ENCODE measurements around the gene VAMP1. TPM values are rescaled to one million over a fixed set of nuclear protein-coding genes. Genes with fewer than 3 reads are reported as not detected.
"Not testable (repeated sequence)": the region's sequence is repeated elsewhere in the genome, so short reads cannot be mapped to it uniquely, and the experiment has no call there.

VAMP1 gene
- total RNA-seq, 4 donors from 2014 or later = 4.2 to 9.6 (median 6.2) TPM

DNA sequence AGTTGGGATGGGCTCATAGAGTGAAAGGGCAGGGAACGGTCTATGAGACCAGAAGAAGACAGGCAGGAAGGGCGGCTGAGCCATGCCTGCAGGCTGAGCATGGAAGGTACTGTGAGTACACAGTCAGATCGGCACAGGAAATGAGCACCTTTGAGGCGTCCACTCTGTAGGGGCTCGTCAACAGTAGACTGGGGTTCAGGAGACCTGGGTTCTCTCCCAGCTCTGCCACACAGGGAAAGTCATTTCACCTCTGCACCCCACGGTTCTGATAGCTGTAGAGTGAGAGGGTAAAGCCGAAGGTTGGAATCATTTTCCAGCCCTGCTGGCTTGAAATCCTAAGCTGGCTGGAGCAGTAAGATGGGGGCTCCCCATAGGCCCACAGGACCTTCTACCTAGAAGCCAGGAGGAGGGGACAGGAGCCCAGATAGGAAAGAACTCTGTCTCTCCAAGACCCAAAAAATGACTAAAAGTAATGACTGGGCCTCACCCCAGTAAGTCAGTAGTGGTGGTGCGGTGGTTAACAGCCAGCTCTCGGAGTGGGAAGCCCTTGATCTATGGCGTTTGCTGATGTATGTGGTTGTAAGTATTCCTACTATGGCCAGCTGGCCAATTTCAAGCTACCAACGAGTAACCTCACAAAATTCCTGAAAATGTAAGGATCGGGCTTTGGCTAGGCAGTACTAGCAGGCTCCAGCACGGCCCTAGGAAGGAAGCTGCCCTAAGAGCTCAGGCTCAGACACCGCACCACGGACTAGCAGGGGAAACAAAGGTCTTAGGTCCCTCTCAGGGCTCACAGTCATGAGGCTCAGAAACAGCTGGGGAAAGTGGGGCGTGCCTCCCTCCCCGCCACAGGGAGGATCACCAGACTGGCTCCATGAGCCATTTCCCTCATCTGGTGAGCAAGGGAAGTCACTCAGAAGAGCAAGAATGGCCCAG, 36.0 kb downstream of the VAMP1 start:
- DNase-seq (ENCODE audit: low spot score) (no peak), ATAC-seq (ENCODE audit: low FRiP score) (no peak)
- TF ChIP-seq, protein P1, sequence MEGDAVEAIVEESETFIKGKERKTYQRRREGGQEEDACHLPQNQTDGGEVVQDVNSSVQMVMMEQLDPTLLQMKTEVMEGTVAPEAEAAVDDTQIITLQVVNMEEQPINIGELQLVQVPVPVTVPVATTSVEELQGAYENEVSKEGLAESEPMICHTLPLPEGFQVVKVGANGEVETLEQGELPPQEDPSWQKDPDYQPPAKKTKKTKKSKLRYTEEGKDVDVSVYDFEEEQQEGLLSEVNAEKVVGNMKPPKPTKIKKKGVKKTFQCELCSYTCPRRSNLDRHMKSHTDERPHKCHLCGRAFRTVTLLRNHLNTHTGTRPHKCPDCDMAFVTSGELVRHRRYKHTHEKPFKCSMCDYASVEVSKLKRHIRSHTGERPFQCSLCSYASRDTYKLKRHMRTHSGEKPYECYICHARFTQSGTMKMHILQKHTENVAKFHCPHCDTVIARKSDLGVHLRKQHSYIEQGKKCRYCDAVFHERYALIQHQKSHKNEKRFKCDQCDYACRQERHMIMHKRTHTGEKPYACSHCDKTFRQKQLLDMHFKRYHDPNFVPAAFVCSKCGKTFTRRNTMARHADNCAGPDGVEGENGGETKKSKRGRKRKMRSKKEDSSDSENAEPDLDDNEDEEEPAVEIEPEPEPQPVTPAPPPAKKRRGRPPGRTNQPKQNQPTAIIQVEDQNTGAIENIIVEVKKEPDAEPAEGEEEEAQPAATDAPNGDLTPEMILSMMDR (IDR thresholded peaks at IDR 0.05) = no peak

DNA sequence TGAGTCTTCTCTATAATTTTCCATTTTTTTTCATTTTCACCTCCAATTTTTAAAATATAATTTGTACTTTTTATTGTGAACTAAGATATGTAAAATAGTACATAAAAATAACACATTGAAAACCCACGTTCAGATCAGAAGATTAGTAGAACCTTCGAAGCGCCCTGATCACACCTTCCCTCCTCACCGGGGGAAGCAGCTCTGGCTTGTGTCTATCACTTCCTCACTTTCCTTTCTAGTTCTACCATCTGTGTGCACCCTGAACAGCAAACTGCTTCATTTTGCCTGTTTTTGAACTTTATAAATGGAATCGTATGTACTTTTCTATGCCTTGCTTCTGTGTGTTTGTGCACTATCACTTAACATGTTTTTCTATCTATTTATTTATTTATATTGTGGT, 37.5 kb downstream of the VAMP1 start:
- ATAC-seq (ENCODE audit: low FRiP score) = no peak
- DNase-seq (ENCODE audit: low spot score) = no peak
- TF ChIP-seq, protein P1 (IDR thresholded peaks at IDR 0.05) = no peak

DNA sequence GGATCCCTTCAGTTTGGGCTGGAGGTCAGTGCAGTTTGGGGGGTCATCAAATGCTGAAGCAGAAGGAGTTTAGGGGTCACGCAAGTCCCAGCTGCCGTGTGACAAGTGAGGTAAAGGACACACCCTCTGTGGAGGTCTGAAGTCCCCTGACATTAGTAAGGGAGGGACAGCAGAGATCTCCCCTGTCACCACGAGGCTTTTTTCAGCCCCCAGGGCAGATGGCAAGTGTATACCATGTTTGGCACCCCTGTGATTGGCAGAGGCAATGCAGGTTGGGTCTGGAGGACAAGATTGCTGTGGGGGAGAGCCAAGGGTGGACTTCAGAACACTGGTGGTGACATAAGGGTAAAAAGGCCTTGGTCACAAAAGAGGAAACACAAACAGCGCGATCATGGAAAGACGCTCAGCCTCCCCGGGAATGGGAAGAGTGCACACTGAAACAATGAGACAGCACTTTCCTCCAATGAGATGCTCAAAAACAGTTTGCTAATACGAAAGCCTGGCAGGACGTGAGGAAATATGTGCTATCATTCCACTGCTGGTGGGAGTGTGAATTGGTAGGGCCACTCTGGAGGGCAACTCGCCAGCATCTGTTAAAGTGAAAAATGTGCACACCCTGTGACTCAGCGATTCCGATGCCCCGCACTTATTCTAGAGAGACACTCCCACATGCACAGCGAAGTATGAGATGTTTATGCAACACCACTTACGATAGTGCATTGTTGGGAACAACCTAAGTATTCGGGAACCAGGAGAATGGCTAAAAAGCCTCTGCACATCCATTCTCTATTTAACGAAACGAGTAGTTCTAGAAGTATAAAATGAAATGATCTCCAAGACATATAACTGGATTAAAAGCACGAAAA, 40.1 kb downstream of the VAMP1 start:
- peak; percentile 97 for DNase-seq (ENCODE audit: low spot score)
- TF ChIP-seq, protein P1 (IDR thresholded peaks at IDR 0.05) = no peak
- ATAC-seq (ENCODE audit: low FRiP score) = peak; percentile 95

DNA sequence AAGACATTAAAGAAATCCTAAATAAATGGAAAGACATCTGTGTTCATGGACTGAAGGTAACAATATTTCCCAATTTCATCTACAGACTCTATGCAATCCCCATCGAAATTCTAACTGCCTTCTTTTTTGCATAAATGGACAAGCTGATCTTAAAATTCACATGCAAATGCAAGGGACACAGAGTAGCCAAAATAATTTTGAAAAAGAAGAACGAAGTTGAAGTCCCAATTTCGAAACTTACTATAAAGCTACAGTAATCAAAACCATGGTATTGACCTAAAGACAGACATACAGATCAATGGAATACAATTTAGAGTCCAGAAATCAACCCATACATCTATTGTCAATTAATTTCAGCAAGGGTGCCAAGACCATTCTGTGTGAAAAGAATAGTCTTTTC, 42.2 kb downstream of the VAMP1 start:
- ATAC-seq (ENCODE audit: low FRiP score) (no peak), DNase-seq (ENCODE audit: low spot score) (no peak)
- TF ChIP-seq, protein P1 (IDR thresholded peaks at IDR 0.05) = no peak

DNA sequence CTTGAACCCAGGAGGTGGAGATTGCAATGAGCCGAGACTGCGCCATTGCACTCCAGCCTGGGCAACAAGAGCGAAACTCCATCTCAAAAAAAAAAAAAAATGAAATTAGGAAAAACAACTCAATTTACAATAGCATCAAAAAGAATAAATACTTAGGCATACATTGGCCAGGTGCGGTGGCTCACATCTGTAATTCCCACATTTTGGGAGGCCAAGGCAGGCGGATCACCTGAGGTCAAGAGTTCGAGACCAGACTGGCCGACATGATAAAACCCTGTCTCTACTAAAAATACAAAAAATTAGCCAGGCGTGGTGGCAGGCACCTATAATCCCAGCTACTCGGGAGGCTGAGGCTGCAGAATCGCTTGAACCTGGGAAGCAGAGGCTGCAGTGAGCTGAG, 42.7 kb downstream of the VAMP1 start:
- DNase-seq (ENCODE audit: low spot score); ATAC-seq (ENCODE audit: low FRiP score): not testable (repeated sequence)

DNA sequence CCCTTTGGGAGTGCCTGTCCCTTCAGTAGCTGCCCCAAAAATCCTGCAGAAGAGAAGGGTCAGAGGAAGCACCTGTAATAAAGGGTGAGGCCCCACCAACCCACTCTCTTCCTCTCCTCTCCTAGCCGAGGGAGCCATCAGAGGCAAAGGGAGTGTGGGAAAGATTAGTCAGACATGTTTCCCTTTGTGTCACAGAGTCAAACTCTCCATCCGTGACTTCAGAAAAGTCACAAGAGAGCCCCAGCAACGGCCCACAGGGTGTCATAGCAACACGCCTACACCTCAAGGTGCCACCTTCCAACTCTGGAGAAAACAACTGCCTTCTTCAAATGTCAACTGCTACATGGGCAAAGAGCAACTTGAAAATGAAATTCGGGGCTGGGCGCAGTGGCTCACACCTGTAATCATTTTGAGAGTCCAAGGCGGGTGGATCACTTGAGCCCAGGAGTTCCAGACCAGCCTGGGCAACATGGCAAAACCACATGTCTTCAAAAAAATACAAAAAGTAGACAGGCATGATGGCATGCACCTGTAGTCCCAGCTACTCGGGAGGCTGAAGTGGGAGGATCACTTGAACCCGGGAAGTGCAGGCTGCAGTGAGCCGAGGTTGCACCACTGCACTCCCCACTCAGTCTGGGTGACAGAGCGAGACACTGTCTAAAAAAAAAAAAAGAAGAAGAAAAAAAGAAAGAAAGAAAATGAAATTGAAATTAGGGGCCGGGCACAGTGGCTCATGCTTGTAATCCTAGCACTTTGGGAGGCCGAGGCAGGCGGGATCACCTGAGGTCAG, 43.4 kb downstream of the VAMP1 start:
- DNase-seq (ENCODE audit: low spot score) = no peak
- TF ChIP-seq, protein P1 (IDR thresholded peaks at IDR 0.05) = no peak
- no peak for ATAC-seq (ENCODE audit: low FRiP score)
